OCI-LY3 (cell line): ENCODE data around the gene RAF1.

Experiments
- H2AFZ ChIP-seq: fragments of 200-600, 300-600 bp; shearing (Covaris generic); 2 replicates; pipeline ENCODE4 v1.6.0; 2014; ENCODE audit warnings: antibody characterized with exemption, low read depth, low read length
- H3K27ac ChIP-seq: fragments of 200-600, 300-600 bp; sonication (generic); 2 replicates; pipeline ENCODE4 v1.5.1; 2014; ENCODE audit warnings: mild to moderate bottlenecking, low read length, moderate library complexity, mixed read lengths
- H3K27me3 ChIP-seq: fragments of 200-600, 300-600 bp; sonication (generic); 2 replicates; pipeline ENCODE4 v1.6.1; 2014; ENCODE audit warnings: low read depth, low read length, mixed read lengths
- H3K36me3 ChIP-seq: fragments of 200-600, 300-600 bp; sonication (generic); replicated peaks from 2 replicates; pipeline ENCODE3; 2014; ENCODE audit warnings: low read depth, low read length, mixed read lengths
- H3K4me1 ChIP-seq: fragments of 300-600, 200-600 bp; sonication (generic); 2 replicates; pipeline ENCODE4 v1.6.1; 2014; ENCODE audit warnings: low read length, mixed read lengths
- H3K4me2 ChIP-seq: fragments of 200-600, 300-600 bp; sonication (generic); 2 replicates; pipeline ENCODE4 v1.6.1; 2014; ENCODE audit warnings: low read length, mixed read lengths
- H3K4me3 ChIP-seq: fragments of 300-600, 200-600 bp; sonication (generic); 2 replicates; pipeline ENCODE4 v1.5.1; 2014; ENCODE audit warnings: antibody characterized with exemption, mild to moderate bottlenecking, low read length, moderate library complexity
- H3K79me2 ChIP-seq: fragments of 300-600, 200-600 bp; shearing (Covaris generic); 2 replicates; pipeline ENCODE4 v1.6.1; 2014; ENCODE audit warnings: mild to moderate bottlenecking, low read length, mixed read lengths
- H3K9ac ChIP-seq: fragments of 300-600, 200-600 bp; shearing (Covaris generic); 2 replicates; pipeline ENCODE4 v1.6.0; 2014; ENCODE audit warnings: mild to moderate bottlenecking, low read length, moderate library complexity
- H3K9me3 ChIP-seq: fragments of 200-600, 300-600 bp; shearing (Covaris generic); 2 replicates; pipeline ENCODE4 v1.6.1; 2014; ENCODE audit warnings: low read length, mixed read lengths; ENCODE audit not compliant: insufficient read depth
- H4K20me1 ChIP-seq: fragments of 200-600, 300-600 bp; sonication (generic); 2 replicates; pipeline ENCODE4 v1.6.1; 2016; ENCODE audit warnings: low read length, mixed read lengths; ENCODE audit not compliant: insufficient read depth
- CTCF ChIP-seq: fragments of 200-600, 300-600 bp; sonication (generic); IDR thresholded peaks from 2 replicates; pipeline ENCODE4 v1.5.1; 2014; ENCODE audit warnings: antibody characterized with exemption, low read length, low read depth
- EZH2phosphoT487 ChIP-seq: fragments of 200-600 bp; shearing (Covaris generic); IDR thresholded peaks from 2 replicates; pipeline ENCODE4 v1.6.1; 2018; ENCODE audit warnings: antibody characterized with exemption, mixed run types, low read depth

The RAF1 gene

GRCh38 chr3:12579456-12579855, 84.5 kb downstream of the RAF1 start:
- no peak overlapping the region for H3K9ac ChIP-seq
- H4K20me1 ChIP-seq, result no peaks in the 10 kb centered on the region; the same call in 1 of the 2 replicates
- H3K9me3 ChIP-seq, result no peaks in the 10 kb centered on the region
- H3K27ac ChIP-seq, result no peak overlapping the region
- H2AFZ ChIP-seq, result no peak overlapping the region
- TF ChIP-seq EZH2phosphoT487 (no peak), CTCF (no peak)
- H3K4me3 ChIP-seq, result no peak overlapping the region
- H3K36me3 ChIP-seq, result peaks cover 82% of the 10 kb centered on the region
- H3K4me1 ChIP-seq, result no peaks in the 10 kb centered on the region
- no peaks in the 10 kb centered on the region for H3K27me3 ChIP-seq
- no peaks in the 10 kb centered on the region for H3K79me2 ChIP-seq
- no peak overlapping the region for H3K4me2 ChIP-seq

- no peak overlapping the region for H3K9ac ChIP-seq
- no peaks in the 10 kb centered on the region; the same call in 1 of the 2 replicates for H4K20me1 ChIP-seq
- peaks cover 82% of the 10 kb centered on the region for H3K36me3 ChIP-seq
- H3K9me3 ChIP-seq, result no peaks in the 10 kb centered on the region
- no peaks in the 10 kb centered on the region for H3K79me2 ChIP-seq
- H3K27me3 ChIP-seq, result no peaks in the 10 kb centered on the region
- no peak overlapping the region for H3K4me2 ChIP-seq
- no peak overlapping the region for H2AFZ ChIP-seq
- no peak overlapping the region for H3K27ac ChIP-seq
- no peak for TF ChIP-seq EZH2phosphoT487
- TF ChIP-seq CTCF, result no peak
- H3K4me1 ChIP-seq, result no peaks in the 10 kb centered on the region
- H3K4me3 ChIP-seq, result no peak overlapping the region
Observed at GRCh38 chr3:12578742-12579141, 85.2 kb downstream of the RAF1 start.

GRCh38 chr3:12577379-12577778, 86.5 kb downstream of the RAF1 start:
- Histone ChIP-seq H3K4me2 (no peak overlapping the region), H3K9ac (no peak overlapping the region), H2AFZ (no peak overlapping the region), H4K20me1 (no peaks in the 10 kb centered on the region; the same call in 1 of the 2 replicates), H3K4me3 (no peak overlapping the region), H3K4me1 (no peaks in the 10 kb centered on the region), H3K79me2 (no peaks in the 10 kb centered on the region), H3K27ac (no peak overlapping the region), H3K36me3 (peaks cover 75% of the 10 kb centered on the region), H3K27me3 (no peaks in the 10 kb centered on the region), H3K9me3 (no peaks in the 10 kb centered on the region)
- no peak for TF ChIP-seq EZH2phosphoT487
- no peak for TF ChIP-seq CTCF

- no peaks in the 10 kb centered on the region for H3K9me3 ChIP-seq
- H4K20me1 ChIP-seq, result no peaks in the 10 kb centered on the region; the same call in 1 of the 2 replicates
- TF ChIP-seq CTCF (no peak), EZH2phosphoT487 (no peak)
- H3K27me3 ChIP-seq, result no peaks in the 10 kb centered on the region
- no peak overlapping the region for H2AFZ ChIP-seq
- no peaks in the 10 kb centered on the region for H3K79me2 ChIP-seq
- no peak overlapping the region for H3K27ac ChIP-seq
- H3K4me3 ChIP-seq, result no peak overlapping the region
- no peak overlapping the region for H3K9ac ChIP-seq
- no peaks in the 10 kb centered on the region for H3K4me1 ChIP-seq
- H3K4me2 ChIP-seq, result no peak overlapping the region
- peaks cover 69% of the 10 kb centered on the region for H3K36me3 ChIP-seq
Observed at GRCh38 chr3:12574661-12575060, 89.3 kb downstream of the RAF1 start.
